Stimulated activated memory B cell treated with anti-CD40 and anti-IgM and Interleukin-4, amounts not matched to agents 10 μg/mL and 1 μg/mL and 100 μg/mL, for 72 hours (primary cell): ENCODE data around the gene NXN.
"Not testable (repeated sequence)": the region's sequence is repeated elsewhere in the genome, so short reads cannot be mapped to it uniquely, and the experiment has no call there.

Source experiments
- ATAC-seq: fragments of 150-1000 bp; cut with Tn5 transposase; 2 replicates; pipeline ENCODE4 v1.10.0; 2021
- H3K27ac Mint-ChIP-seq: one replicate; pipeline ENCODE4 v1.8.0; 2022; ENCODE audit warnings: mild to moderate bottlenecking, mixed read lengths
- H3K27me3 Mint-ChIP-seq: one replicate; pipeline ENCODE4 v1.8.0; 2022; ENCODE audit warnings: mixed read lengths
- H3K36me3 Mint-ChIP-seq: one replicate; pipeline ENCODE4 v1.8.0; 2022; ENCODE audit warnings: mixed read lengths
- H3K4me1 Mint-ChIP-seq: one replicate; pipeline ENCODE4 v1.8.0; 2022; ENCODE audit warnings: mixed read lengths
- H3K4me3 Mint-ChIP-seq: one replicate; pipeline ENCODE4 v1.8.0; 2022; ENCODE audit warnings: mild to moderate bottlenecking, moderate library complexity, mixed read lengths
- H3K9me3 Mint-ChIP-seq: one replicate; pipeline ENCODE4 v1.8.0; 2022; ENCODE audit warnings: mixed read lengths

The NXN gene

DNA sequence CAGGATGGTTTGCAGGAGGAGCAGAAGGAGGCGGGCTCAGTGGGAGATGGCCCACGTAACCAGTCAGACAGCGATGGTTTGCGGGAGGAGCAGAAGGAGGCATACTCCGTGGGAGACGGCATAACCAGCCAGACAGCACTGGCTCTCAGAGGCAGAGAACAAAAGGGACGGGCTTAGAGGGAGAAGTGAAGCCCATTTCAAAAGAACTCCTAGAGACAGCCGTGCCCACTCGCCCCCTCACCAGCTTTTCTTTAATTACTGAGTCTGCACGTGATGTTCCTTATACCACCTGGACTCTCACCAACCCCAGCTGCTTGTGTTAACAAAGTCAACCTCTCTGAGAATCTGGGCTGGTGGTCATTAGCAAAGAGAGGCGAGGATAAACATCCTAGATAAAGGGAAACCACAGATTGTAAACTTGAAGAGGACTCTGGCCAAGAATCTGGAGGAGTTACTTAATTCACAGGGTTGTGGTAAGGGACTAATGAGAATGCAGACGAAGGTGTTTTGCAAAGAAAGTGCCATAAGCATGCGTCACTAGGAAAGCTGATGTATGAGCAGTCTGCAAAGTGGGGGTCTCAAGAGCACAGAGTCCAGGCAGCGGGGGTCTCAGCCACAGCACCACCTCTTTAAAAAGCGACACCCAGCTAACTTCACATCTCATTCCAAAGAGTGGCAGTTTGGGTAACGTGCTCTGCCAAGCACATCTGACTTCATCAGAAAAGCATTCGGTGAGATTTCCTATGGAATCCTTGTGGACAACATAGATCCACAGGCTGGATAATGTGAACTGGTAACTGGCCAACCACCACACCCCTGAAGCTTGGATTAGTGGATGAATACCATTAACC is 51.7 kb downstream of the NXN start:
- no peaks in the 10 kb centered on the region for H3K36me3 Mint-ChIP-seq
- no peak for ATAC-seq
- H3K27ac Mint-ChIP-seq, result no peak overlapping the region
- H3K4me1 Mint-ChIP-seq, result no peaks in the 10 kb centered on the region
- no peak overlapping the region for H3K4me3 Mint-ChIP-seq
- H3K9me3 Mint-ChIP-seq, result no peaks in the 10 kb centered on the region
- H3K27me3 Mint-ChIP-seq, result peaks cover 37% of the 10 kb centered on the region

DNA sequence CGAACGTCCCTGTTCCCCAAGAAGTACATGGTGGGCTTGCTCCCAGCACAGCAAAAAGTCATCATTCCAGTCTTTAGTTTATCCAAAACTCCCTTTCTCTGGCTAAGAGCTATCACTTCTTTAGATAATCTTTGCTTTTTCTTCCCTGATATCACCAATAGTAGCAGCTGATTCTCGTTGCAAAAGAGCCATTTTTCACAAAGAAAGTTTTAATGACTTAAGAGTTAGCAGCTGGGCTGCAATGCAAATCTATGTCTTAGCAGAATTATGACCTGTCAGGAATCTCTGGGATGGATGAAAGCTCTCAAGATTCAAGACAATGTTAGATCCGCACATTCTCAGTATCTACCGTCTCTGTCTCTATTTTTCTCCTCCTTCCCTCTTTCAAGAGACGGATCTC is 53.8 kb downstream of the NXN start:
- Mint-ChIP-seq H3K9me3 (no peaks in the 10 kb centered on the region), H3K27ac (no peak overlapping the region), H3K27me3 (peaks cover 50% of the 10 kb centered on the region), H3K4me3 (no peak overlapping the region), H3K4me1 (no peaks in the 10 kb centered on the region), H3K36me3 (no peaks in the 10 kb centered on the region)
- no peak for ATAC-seq

DNA sequence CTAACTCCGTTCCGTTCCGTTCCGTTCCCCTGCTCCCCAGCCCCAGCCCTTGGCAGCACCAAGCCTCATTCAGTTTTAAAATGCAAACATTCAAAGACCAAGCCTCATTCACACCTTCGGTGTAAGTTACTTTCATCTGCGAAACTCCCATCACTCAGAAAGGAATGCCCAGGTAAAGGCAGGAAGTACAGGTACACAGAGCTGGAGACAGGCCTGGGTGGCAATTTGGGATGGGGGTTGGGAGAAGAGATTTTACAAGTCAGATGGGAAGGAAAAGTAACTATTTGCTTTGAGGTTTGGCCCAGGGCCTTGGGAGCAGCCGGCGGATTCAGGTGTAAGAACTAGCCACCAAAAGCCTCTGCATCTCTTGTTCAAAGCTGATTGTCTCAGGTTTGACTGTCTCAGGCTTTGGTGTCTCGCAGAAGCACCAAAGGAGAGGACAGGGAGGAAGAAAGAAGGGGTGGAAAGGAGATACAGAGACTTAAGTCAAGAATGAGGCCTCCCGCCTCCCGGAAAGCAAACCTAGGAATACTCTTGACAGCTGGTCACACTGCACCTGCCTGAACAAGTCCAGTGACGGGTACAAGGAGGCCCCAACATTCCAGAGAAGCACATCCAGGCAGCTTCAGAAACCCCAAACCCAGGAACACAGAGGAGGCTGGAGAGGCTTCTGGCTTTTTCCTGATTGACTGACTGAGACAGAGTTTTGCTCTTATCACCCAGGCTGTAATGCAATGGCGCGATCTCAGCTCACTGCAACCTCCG is 54.7 kb downstream of the NXN start:
- H3K4me3 Mint-ChIP-seq, result no peak overlapping the region
- H3K4me1 Mint-ChIP-seq, result no peaks in the 10 kb centered on the region
- no peak for ATAC-seq
- H3K27ac Mint-ChIP-seq, result no peak overlapping the region
- H3K27me3 Mint-ChIP-seq, result peaks cover 48% of the 10 kb centered on the region
- no peaks in the 10 kb centered on the region for H3K36me3 Mint-ChIP-seq
- H3K9me3 Mint-ChIP-seq, result no peaks in the 10 kb centered on the region

DNA sequence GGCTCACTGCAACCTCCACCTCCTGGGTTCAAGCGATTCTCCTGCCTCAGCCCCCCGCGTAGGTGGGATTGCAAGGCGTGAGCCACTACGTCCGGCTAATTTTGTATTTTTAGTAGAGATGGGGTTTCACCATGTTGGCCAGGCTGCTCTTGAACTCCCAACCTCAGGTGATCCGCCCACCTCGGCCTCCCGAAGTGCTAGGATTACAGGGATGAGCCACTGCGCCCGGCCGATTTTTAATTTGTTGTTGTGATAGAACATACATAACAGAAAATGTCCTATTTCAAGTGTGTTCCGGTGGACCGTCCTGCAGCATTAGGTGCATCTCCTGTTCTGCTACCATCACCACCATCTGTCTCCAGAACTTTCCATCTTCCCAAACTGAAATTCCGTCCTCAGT is 55.3 kb downstream of the NXN start:
- H3K27ac Mint-ChIP-seq, ATAC-seq, H3K36me3 Mint-ChIP-seq, H3K4me1 Mint-ChIP-seq, H3K9me3 Mint-ChIP-seq, H3K4me3 Mint-ChIP-seq: not testable (repeated sequence)
- peaks cover 43% of the 10 kb centered on the region for H3K27me3 Mint-ChIP-seq

DNA sequence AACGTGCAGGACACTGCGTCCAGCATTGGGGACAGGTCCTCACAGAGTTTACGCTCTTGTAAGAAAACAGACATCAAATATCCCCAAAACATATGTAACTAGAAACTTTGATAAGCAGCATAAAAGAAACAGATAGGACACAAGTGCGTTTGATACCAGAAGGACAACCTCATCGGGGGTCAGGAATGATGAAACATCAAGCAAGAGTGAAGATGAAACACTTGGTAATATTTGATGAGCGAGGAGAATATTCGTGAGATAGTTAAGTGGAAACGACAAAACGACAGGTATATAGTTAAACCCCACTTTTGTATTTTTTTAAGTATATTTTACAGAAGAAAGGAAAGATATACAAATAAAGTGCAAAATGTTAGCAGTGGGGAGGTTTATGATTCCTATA is 55.9 kb downstream of the NXN start:
- no peak for ATAC-seq
- H3K27me3 Mint-ChIP-seq, result peaks cover 43% of the 10 kb centered on the region
- no peaks in the 10 kb centered on the region for H3K36me3 Mint-ChIP-seq
- no peaks in the 10 kb centered on the region for H3K9me3 Mint-ChIP-seq
- no peak overlapping the region for H3K27ac Mint-ChIP-seq
- no peak overlapping the region for H3K4me3 Mint-ChIP-seq
- no peaks in the 10 kb centered on the region for H3K4me1 Mint-ChIP-seq

DNA sequence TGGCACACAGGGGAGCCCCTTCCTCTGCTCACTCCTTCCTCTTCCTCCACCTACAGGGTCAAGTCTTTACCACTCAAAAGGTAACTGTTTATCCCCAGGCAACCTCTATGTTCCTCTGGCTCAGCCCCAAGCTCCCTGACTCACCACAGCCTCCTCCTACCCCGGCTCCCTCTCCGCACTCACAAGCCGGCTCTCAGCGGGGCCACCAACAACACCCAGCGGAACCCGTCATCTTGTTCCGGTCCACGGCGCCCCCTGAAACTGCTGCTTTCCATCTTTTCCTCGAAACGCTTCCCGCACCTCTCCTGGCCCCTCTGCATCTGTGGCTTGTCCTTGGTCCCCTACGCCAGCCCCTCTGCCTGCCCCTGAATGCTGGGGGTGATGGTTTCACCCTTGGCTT is 58.4 kb downstream of the NXN start:
- H3K4me1 Mint-ChIP-seq, result no peaks in the 10 kb centered on the region
- no peaks in the 10 kb centered on the region for H3K36me3 Mint-ChIP-seq
- no peak overlapping the region for H3K4me3 Mint-ChIP-seq
- no peak for ATAC-seq
- peaks cover 25% of the 10 kb centered on the region for H3K27me3 Mint-ChIP-seq
- no peak overlapping the region for H3K27ac Mint-ChIP-seq
- H3K9me3 Mint-ChIP-seq, result no peaks in the 10 kb centered on the region

DNA sequence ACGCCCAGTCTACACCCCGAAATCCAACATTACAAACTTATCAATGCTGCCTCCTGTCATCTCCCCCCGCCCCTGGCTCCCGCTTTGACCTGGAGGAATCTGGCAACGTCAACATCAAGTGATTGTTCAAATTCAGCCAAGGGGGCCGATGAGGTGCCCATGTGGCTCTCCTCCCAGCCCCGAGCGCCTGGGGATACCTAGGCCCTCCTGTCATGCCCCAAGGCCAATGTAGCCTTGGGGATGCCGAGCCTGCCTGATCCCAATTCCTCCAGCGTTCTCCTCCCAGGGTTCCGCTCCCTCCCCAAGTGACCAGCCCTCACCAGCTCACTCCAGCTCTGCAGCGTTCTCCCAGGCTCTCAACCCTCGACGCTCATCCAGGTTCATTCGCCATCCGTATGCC is 59.4 kb downstream of the NXN start:
- H3K27me3 Mint-ChIP-seq, result peaks cover 16% of the 10 kb centered on the region
- H3K4me1 Mint-ChIP-seq, result no peaks in the 10 kb centered on the region
- ATAC-seq, result no peak
- no peaks in the 10 kb centered on the region for H3K36me3 Mint-ChIP-seq
- no peaks in the 10 kb centered on the region for H3K9me3 Mint-ChIP-seq
- H3K4me3 Mint-ChIP-seq, result no peak overlapping the region
- H3K27ac Mint-ChIP-seq, result no peak overlapping the region

DNA sequence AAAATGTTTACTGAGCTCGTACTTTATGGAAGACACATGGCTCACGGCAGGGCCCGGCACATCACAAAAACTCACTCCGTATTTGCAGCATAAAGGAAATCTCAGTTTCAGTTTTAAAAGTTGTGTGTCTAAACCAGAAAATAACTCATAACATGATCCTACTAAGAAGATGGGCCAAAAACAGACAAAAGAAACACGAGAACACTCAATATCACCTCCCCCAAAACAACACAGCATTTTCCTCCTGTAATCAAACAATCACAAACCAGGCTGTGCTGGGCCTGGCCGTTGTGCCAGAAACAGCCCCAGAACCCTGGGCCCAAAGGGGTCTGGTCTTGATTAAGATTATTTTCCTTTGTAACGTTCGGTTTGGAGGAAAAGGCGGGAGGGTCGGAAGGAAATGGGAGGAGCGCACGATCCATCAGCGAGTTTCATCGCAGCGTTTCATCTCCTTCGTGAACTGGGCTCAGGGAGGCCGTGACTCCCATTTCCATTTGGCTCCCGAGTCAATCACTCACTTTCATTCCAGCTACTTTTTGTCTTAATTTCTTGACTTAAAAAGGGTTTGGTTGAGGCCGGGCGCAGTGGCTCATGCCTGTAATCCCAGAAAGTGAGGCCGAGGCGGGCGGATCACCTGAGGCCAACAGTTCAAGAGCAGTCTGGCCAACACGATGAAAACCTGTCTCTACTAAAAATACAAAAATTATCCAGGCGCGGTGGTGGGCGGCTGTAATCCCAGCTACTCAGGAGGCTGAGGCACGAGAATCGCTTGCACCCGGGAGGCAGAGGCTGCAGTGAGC is 61.4 kb downstream of the NXN start:
- H3K4me1 Mint-ChIP-seq, result no peaks in the 10 kb centered on the region
- no peaks in the 10 kb centered on the region for H3K9me3 Mint-ChIP-seq
- H3K27me3 Mint-ChIP-seq, result peaks cover 35% of the 10 kb centered on the region
- no peak overlapping the region for H3K27ac Mint-ChIP-seq
- H3K4me3 Mint-ChIP-seq, result no peak overlapping the region
- no peaks in the 10 kb centered on the region for H3K36me3 Mint-ChIP-seq
- ATAC-seq, result no peak

DNA sequence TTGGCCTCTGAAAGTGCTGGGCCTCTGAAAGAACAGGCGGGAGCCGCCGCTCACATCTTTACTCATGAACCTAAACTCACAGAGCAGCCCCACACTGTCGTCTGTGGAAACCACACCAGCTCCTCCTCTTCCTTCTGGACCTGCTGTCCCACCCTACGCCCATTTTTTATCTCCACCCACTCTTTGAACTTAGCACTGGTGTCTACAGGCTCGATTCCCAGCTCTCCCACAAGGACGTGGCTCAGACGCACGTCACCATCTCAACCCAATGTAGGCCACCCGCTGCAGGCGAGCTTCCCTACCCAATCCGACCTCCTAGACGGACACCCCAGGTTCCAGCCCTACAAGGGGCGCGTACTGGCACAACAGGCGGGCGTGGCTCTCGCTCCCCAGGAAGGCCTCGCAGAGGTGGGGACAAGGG is 62.2 kb downstream of the NXN start:
- ATAC-seq, result no peak
- no peak overlapping the region for H3K27ac Mint-ChIP-seq
- H3K4me3 Mint-ChIP-seq, result no peak overlapping the region
- no peaks in the 10 kb centered on the region for H3K9me3 Mint-ChIP-seq
- H3K4me1 Mint-ChIP-seq, result no peaks in the 10 kb centered on the region
- H3K36me3 Mint-ChIP-seq, result no peaks in the 10 kb centered on the region
- peaks cover 38% of the 10 kb centered on the region for H3K27me3 Mint-ChIP-seq

DNA sequence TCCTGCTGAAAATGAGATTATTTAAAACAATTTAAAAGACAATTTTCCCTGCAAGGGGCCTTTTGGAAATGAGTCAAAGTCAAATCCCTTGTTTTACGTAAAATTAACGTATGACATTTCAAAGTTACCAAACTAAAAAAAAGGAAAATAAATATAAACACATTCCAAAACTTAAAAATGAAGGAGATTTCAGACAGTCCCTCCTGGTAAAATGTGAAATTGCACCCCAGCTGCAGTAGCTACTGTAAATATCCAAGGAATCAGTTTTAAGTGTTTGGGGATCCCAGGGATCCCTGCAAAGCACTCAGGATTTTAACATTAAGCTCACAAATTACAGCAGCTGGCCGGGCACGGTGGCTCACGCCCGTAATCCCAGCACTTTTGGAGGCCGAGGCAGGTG is 63.3 kb downstream of the NXN start:
- Mint-ChIP-seq H3K27me3 (peaks cover 30% of the 10 kb centered on the region), H3K4me3 (no peak overlapping the region), H3K27ac (no peak overlapping the region), H3K9me3 (no peaks in the 10 kb centered on the region), H3K4me1 (no peaks in the 10 kb centered on the region), H3K36me3 (no peaks in the 10 kb centered on the region)
- ATAC-seq, result no peak

DNA sequence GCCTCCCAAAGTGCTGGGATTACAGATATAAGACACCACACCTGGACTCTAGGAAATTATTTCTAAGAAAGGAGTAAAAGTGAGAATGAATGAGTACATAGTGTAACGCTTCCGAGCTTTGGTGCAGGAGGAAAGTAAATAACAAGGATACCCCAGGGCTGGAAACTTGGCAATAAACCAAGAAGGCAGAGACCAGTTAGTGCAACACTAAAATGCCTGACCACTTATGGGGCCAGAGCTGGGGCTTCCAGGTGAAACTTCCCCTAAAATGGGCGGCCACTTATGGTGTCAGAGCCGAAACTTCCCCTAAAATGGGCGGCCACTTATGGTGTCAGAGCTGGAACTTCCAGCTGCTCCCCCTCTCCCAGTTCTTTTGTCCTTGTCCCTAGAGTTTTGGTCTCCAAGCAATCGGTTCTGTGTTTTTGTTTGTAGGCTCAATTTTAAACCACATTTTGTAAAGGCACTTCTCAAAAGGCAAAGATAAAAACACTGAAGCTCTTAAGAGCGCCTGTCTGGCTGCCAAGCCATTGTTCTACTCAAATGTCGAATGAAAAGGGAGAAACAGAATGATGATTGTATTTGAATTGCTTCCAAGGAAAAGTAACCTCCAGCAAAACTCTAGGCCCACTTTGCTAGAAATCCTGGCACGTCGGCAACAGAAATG is 63.9 kb downstream of the NXN start:
- peaks cover 24% of the 10 kb centered on the region for H3K27me3 Mint-ChIP-seq

DNA sequence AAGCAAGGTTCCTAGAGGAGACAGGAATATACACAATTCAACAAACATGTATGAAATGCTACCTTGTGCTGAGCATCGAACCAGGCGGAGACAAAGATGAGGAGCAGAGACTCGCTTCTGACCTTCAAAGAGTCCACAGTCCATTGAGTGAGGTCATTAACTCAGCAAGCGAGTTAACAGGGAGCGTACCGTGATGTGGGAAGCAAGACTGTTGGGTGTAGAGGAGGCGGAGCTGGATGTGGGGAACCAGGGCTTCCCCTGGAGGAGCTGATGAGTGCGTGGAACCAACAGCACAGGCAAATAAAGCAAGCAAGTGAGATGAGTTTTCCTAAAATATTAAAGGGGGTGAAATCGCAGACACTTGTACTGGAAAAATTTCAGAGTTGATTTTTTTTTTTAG is 65.0 kb downstream of the NXN start:
- no peak for ATAC-seq
- no peaks in the 10 kb centered on the region for H3K4me1 Mint-ChIP-seq
- H3K36me3 Mint-ChIP-seq, result no peaks in the 10 kb centered on the region
- no peaks in the 10 kb centered on the region for H3K9me3 Mint-ChIP-seq
- no peak overlapping the region for H3K4me3 Mint-ChIP-seq
- no peak overlapping the region for H3K27ac Mint-ChIP-seq
- peaks cover 22% of the 10 kb centered on the region for H3K27me3 Mint-ChIP-seq

More for the DNA sequence above, 63.9 kb downstream of the NXN start:
- H3K4me3 Mint-ChIP-seq, result no peak overlapping the region
- H3K9me3 Mint-ChIP-seq, result no peaks in the 10 kb centered on the region
- no peaks in the 10 kb centered on the region for H3K36me3 Mint-ChIP-seq
- no peak overlapping the region for H3K27ac Mint-ChIP-seq
- ATAC-seq, result no peak
- no peaks in the 10 kb centered on the region for H3K4me1 Mint-ChIP-seq

DNA sequence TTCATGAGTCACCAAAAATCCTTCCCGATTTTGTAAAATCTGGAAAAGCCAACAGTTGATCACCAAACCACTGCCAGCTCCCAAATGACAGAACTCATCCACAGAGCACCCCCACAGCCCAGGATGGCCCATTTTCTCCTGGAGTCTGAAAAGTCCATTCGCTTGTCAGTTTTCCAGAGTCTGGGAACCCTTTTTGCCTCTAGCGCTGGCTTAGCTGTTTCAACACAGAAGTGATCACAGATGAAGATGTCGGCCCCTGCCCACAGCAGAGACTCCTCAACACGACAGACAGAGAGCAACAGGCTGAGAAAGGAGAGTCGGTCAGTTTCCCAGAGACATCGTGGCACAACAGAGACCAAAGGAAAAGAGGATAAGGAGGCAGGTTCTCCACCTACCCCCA is 66.4 kb downstream of the NXN start:
- H3K4me3 Mint-ChIP-seq, result no peak overlapping the region
- ATAC-seq, result no peak
- H3K36me3 Mint-ChIP-seq, result no peaks in the 10 kb centered on the region
- H3K27ac Mint-ChIP-seq, result no peak overlapping the region
- peaks cover 22% of the 10 kb centered on the region for H3K27me3 Mint-ChIP-seq
- no peaks in the 10 kb centered on the region for H3K9me3 Mint-ChIP-seq
- H3K4me1 Mint-ChIP-seq, result no peaks in the 10 kb centered on the region

DNA sequence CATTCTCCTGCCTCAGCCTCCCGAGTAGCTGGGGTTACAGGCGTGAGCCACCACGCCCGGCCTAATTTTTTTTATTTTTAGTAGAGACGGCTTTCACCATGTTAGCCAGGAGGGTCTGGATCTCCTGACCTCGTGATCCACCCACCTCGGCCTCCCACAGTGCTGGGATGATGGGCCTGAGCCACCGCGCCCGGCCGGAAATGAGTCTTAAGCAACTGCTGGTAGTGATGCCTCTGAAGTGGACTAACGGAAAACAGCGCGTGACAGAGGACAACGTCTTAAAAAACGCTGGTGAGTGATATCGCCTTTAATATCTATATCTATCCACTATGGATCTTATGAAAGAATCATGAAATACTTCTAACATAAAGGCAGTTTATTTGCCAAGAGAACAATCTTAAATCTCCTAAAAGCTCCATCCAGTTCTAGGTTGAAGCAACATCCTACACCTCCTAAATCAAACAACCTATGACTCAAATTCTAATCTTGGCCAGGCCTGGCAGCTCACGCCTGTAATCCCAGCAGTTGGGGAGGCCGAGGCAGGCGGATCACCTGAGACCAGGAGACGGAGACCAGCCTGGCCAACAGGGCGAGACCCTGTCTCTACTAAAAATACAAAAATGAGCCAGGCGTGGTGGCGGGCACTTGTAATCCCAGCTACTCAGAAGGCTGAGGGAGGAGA is 69.8 kb downstream of the NXN start:
- Mint-ChIP-seq H3K36me3 (no peaks in the 10 kb centered on the region), H3K27me3 (peaks cover 28% of the 10 kb centered on the region), H3K27ac (no peak overlapping the region), H3K4me3 (no peak overlapping the region), H3K4me1 (no peaks in the 10 kb centered on the region), H3K9me3 (no peaks in the 10 kb centered on the region)
- no peak for ATAC-seq
